ENCODE results near the gene DEUP1.

GRCh38 chr11:93480756-93481155, 150.2 kb downstream of the DEUP1 start:
- no peak for TF ChIP-seq POLR2A (IDR thresholded peaks at IDR 0.05)
- TF ChIP-seq CTCF (IDR thresholded peaks at IDR 0.05) = no peak

Data from uterus (tissue), 2 donors.